OCI-LY7 (cell line): Measurements from ENCODE around the gene EPRS1. TPM values are rescaled to one million over a fixed set of nuclear protein-coding genes. Genes with fewer than 3 reads are reported as not detected.
"Not testable (repeated sequence)": the region's sequence is repeated elsewhere in the genome, so short reads cannot be mapped to it uniquely, and the experiment has no call there.

Experiments used
- BruUV-seq: library from RNA; stranded (reverse); fragments of 400-500 nt; replicated peaks from 2 replicates; lab custom pipeline; 2021; lab: Mats Ljungman, UMichigan
- CTCF ChIA-PET: fragments of 300-600 bp; sonication (Branson Sonifier 250); formaldehyde crosslinking; loops from one replicate; lab custom pipeline; 2022; ENCODE audit warnings: antibody characterized with exemption; ENCODE audit not compliant: unreplicated experiment; lab: Charles Lee
- POLR2A ChIA-PET: fragments of 300-600 bp; sonication (Branson Sonifier 250); formaldehyde crosslinking; loops from one replicate; lab custom pipeline; 2022; ENCODE audit warnings: antibody characterized with exemption; lab: Charles Lee
- DNase-seq: peaks from one replicate; pipeline ENCODE4 v3.0.0-alpha.2; 2015; ENCODE audit warnings: low spot score
- H2AFZ ChIP-seq: fragments of 200-600 bp; sonication (generic), shearing (Covaris generic); 2 replicates; pipeline ENCODE4 v1.6.1; 2014; ENCODE audit warnings: mild to moderate bottlenecking, antibody characterized with exemption, low read length, moderate library complexity
- H3K27ac ChIP-seq: fragments of 200-600 bp; sonication (generic); 2 replicates; pipeline ENCODE4 v1.5.1; 2014; ENCODE audit warnings: mixed run types, low read depth, mild to moderate bottlenecking, moderate library complexity, low read length, inconsistent platforms; ENCODE audit not compliant: poor library complexity, severe bottlenecking
- H3K36me3 ChIP-seq: fragments of 200-600 bp; sonication (generic); 2 replicates; pipeline ENCODE4 v1.6.1; 2014; ENCODE audit warnings: mild to moderate bottlenecking, antibody characterized with exemption, low read length, moderate library complexity, mixed read lengths; ENCODE audit not compliant: insufficient read depth
- H3K4me1 ChIP-seq: fragments of 200-600 bp; sonication (generic); 2 replicates; pipeline ENCODE4 v1.5.1; 2014; ENCODE audit warnings: mild to moderate bottlenecking, low read length; ENCODE audit not compliant: insufficient read depth, poor library complexity, severe bottlenecking
- H3K4me2 ChIP-seq: fragments of 200-600 bp; sonication (generic); 2 replicates; pipeline ENCODE4 v1.6.1; 2014; ENCODE audit warnings: mild to moderate bottlenecking, low read length
- H3K4me3 ChIP-seq: fragments of 200-600 bp; sonication (generic); 2 replicates; pipeline ENCODE4 v1.5.1; 2014; ENCODE audit warnings: mild to moderate bottlenecking, low read depth, low read length; ENCODE audit not compliant: poor library complexity, severe bottlenecking
- H3K79me2 ChIP-seq: fragments of 200-600 bp; sonication (generic); 2 replicates; pipeline ENCODE4 v1.6.1; 2016; ENCODE audit warnings: low read depth, mild to moderate bottlenecking, low read length, moderate library complexity, mixed read lengths; ENCODE audit not compliant: insufficient read depth
- H3K9me2 ChIP-seq: fragments of 200-600 bp; sonication (generic); 2 replicates; pipeline ENCODE4 v1.6.1; 2016; ENCODE audit warnings: mild to moderate bottlenecking, low read length, mixed read lengths; ENCODE audit not compliant: insufficient read depth
- H3K9me3 ChIP-seq: fragments of 200-600 bp; sonication (generic); 2 replicates; pipeline ENCODE4 v1.6.1; 2014; ENCODE audit warnings: mild to moderate bottlenecking, mixed run types, low read length, mixed read lengths
- H4K20me1 ChIP-seq: fragments of 200-600 bp; sonication (generic); 2 replicates; pipeline ENCODE4 v1.6.1; 2014; ENCODE audit warnings: mild to moderate bottlenecking, antibody characterized with exemption, low read length, moderate library complexity, mixed read lengths; ENCODE audit not compliant: insufficient read depth
- EZH2phosphoT487 ChIP-seq: fragments of 200-600 bp; sonication (generic); IDR thresholded peaks from 2 replicates; pipeline ENCODE4 v1.6.1; 2018; ENCODE audit warnings: low read depth, borderline replicate concordance, mild to moderate bottlenecking, mixed run types, antibody characterized with exemption, low read length, moderate library complexity, mixed read lengths
- intact Hi-C: fragments of 100-400 bp; cut with micrococcal nuclease; formaldehyde crosslinking; loops from one replicate; pipeline ENCODE4 v1.10.0; 2022; ENCODE audit not compliant: unreplicated experiment
- total RNA-seq, 2 experiments: library from RNA; depleted of rRNA in 1 of 2; stranded (reverse); fragments of >200 nt in 1 of 2; shearing (Covaris generic) in 1 of 2; gene quantifications; 2 replicates each; pipeline ENCODE4 v1.2.3, GENCODE V29; 2014 to 2022
- TF ChIP-seq, protein P1 (sequence below): fragments of 200-600 bp; sonication (generic); conservative IDR thresholded peaks from 2 replicates; pipeline ENCODE4 v1.5.1; 2014; ENCODE audit warnings: mild to moderate bottlenecking, antibody characterized with exemption, low read length, moderate library complexity, mixed read lengths

The EPRS1 gene
- total RNA-seq, 2 experiments from 2014 or later = 93.1 to 174 TPM

DNA sequence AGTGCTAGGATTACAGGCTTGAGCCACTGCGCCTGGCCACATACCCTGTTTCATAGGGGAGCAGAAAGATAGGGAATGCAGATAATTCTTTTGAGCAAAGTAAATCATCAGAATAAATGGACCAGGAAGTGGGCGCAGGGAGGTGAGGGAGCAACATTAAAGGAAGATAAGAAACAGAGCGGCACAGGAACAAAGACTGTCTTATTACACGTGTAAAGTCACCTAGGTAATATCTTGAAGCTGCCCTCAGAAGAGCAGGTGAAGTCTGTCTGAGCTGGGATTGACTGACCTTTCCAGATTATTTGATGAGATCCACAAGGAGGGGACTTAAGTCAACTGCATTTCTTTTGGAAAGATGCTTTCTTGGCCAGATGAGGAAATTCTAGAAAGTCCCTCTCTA, 7.7 kb downstream of the EPRS1 start:
- no peak for TF ChIP-seq EZH2phosphoT487
- TF ChIP-seq, protein P1, sequence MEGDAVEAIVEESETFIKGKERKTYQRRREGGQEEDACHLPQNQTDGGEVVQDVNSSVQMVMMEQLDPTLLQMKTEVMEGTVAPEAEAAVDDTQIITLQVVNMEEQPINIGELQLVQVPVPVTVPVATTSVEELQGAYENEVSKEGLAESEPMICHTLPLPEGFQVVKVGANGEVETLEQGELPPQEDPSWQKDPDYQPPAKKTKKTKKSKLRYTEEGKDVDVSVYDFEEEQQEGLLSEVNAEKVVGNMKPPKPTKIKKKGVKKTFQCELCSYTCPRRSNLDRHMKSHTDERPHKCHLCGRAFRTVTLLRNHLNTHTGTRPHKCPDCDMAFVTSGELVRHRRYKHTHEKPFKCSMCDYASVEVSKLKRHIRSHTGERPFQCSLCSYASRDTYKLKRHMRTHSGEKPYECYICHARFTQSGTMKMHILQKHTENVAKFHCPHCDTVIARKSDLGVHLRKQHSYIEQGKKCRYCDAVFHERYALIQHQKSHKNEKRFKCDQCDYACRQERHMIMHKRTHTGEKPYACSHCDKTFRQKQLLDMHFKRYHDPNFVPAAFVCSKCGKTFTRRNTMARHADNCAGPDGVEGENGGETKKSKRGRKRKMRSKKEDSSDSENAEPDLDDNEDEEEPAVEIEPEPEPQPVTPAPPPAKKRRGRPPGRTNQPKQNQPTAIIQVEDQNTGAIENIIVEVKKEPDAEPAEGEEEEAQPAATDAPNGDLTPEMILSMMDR = no peak
- Histone ChIP-seq H4K20me1 (peaks cover 12% of the 10 kb centered on the region; the same call in 1 of the 2 replicates), H2AFZ (no peak overlapping the region), H3K9me3 (no peaks in the 10 kb centered on the region), H3K4me1 (peaks cover 5% of the 10 kb centered on the region), H3K4me3 (no peak overlapping the region), H3K79me2 (peaks cover 87% of the 10 kb centered on the region), H3K9me2 (no peaks in the 10 kb centered on the region), H3K4me2 (no peak overlapping the region), H3K36me3 (peaks cover 90% of the 10 kb centered on the region), H3K27ac (no peak overlapping the region)
- DNase-seq = no peak
- BruUV-seq = no TSS peak
- ChIA-PET POLR2A (interaction anchor here (0.6 to 1.5 kb wide), 5 partner anchors 13 to 190 kb away, joined by 3 to 6 read pairs (median 4); no protein-coding TSS in a partner anchor), CTCF (no interaction called here)
- intact Hi-C loops = no loop called here

DNA sequence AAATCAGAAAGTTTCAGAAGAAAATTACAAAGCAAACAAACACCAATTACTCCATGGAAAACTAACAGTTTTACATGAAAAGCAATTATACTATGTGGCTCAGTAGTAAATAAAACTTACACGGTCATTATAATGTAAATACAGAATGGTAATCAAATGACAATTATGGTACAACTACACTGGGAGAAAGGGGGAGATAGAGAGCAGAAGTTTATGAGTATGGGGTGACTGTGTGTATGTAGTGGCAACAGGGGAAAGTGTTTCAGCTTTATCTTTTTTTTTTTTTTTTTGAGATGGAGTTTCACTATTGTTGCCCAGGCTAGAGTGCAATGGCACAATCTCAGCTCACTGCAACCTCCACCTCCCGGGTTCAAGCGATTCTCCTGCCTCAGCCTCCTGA, 8.5 kb downstream of the EPRS1 start:
- H4K20me1 ChIP-seq, CTCF ChIA-PET: not testable (repeated sequence)

DNA sequence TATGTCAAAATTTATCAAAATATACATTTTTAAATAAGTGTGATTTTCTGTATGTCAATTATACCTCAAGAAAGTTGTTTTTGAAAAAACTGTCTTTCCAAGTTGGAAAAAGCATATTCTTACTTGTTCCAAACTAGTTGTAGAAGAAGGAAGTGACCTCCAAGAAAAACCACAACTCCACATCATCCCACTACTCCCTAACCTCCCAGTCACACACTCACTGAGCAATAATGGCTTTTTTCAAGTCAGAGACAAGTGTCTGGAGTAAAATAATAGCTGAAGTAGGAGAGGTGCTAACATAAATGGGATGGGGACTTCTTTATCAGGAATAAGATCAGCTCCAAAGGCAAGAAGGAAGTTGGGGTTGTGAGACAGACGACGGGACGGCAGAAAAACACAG, 13.4 kb downstream of the EPRS1 start:
- CTCF ChIA-PET = no interaction called here
- H3K36me3 ChIP-seq = peaks cover 98% of the 10 kb centered on the region

More for the DNA sequence above, 8.5 kb downstream of the EPRS1 start:
- H3K9me2 ChIP-seq, H3K4me2 ChIP-seq, H3K4me1 ChIP-seq, H3K9me3 ChIP-seq, DNase-seq, H3K4me3 ChIP-seq, intact Hi-C loops, H2AFZ ChIP-seq, H3K27ac ChIP-seq, BruUV-seq: not testable (repeated sequence)
- POLR2A ChIA-PET = interaction anchor here (0.6 to 1.5 kb wide), 5 partner anchors 14 to 62 kb away, joined by 3 to 6 read pairs (median 3); no protein-coding TSS in a partner anchor
- Histone ChIP-seq H3K36me3 (peaks cover 94% of the 10 kb centered on the region), H3K79me2 (peaks cover 86% of the 10 kb centered on the region)

More for the DNA sequence above, 13.4 kb downstream of the EPRS1 start:
- H3K4me1 ChIP-seq = no peaks in the 10 kb centered on the region
- POLR2A ChIA-PET = no interaction called here
- no peaks in the 10 kb centered on the region for H3K9me2 ChIP-seq
- H3K27ac ChIP-seq = no peak overlapping the region
- no peak for DNase-seq
- H3K9me3 ChIP-seq = no peaks in the 10 kb centered on the region
- no peak overlapping the region for H3K4me3 ChIP-seq
- H3K4me2 ChIP-seq = no peak overlapping the region
- TF ChIP-seq, protein P1 = no peak
- no peak for TF ChIP-seq EZH2phosphoT487
- no TSS peak for BruUV-seq
- H2AFZ ChIP-seq = no peak overlapping the region
- peaks cover 56% of the 10 kb centered on the region for H3K79me2 ChIP-seq
- intact Hi-C loops = no loop called here
- 0 out of 2 replicates have a peak, but pooled peaks cover 3% of the 10 kb centered on the region for H4K20me1 ChIP-seq
